Jurkat, Clone E6-1 (cell line): ENCODE data around the gene CDKL4. TPM values are rescaled to one million over a fixed set of nuclear protein-coding genes. Genes with fewer than 3 reads are reported as not detected.
"Not testable (repeated sequence)": the region's sequence is repeated elsewhere in the genome, so short reads cannot be mapped to it uniquely, and the experiment has no call there.

ENCODE experiments used
- DNase-seq: peaks from one replicate; pipeline ENCODE4 v3.0.0-alpha.2; 2011; ENCODE audit warnings: low read depth, low spot score
- H3K4me3 ChIP-seq: 2 replicates; pipeline ENCODE4 v1.5.1; 2011; ENCODE audit warnings: mild to moderate bottlenecking, low read length, control low read depth, moderate library complexity
- polyA plus RNA-seq: library from polyadenylated mRNA; unstranded; fragments of >200 nt; gene quantifications from one replicate; pipeline ENCODE4 v1.2.1, GENCODE V29; 2012; ENCODE audit warnings: missing spikeins; ENCODE audit not compliant: insufficient read length, insufficient read depth

Gene CDKL4
- not detected for polyA plus RNA-seq

- peak within 1 kb of the TSS; percentile 42 for H3K4me3 ChIP-seq
- no peak for DNase-seq
Measured at GRCh38 chr2:39243469-39244123, at the start of gene CDKL4. CDKL4 (minus strand) TSS chr2:39243970.

GRCh38 chr2:39290433-39290832 is 46.7 kb upstream of the CDKL4 start:
- H3K4me3 ChIP-seq = no peak overlapping the region
- no peak for DNase-seq

- no peak overlapping the region for H3K4me3 ChIP-seq
- no peak for DNase-seq
Measured at GRCh38 chr2:39289609-39290008, 45.8 kb upstream of the CDKL4 start.

GRCh38 chr2:39283561-39283960 is 39.8 kb upstream of the CDKL4 start:
- no peak overlapping the region for H3K4me3 ChIP-seq
- no peak for DNase-seq

- DNase-seq = no peak
- no peak overlapping the region for H3K4me3 ChIP-seq
Measured at GRCh38 chr2:39281391-39281790, 37.6 kb upstream of the CDKL4 start.

- no peak overlapping the region for H3K4me3 ChIP-seq
- no peak for DNase-seq
Measured at GRCh38 chr2:39275016-39275415, 31.2 kb upstream of the CDKL4 start.

- no peak overlapping the region for H3K4me3 ChIP-seq
- DNase-seq = no peak
Measured at GRCh38 chr2:39269941-39270340, 26.2 kb upstream of the CDKL4 start.

GRCh38 chr2:39266916-39267434 is 23.2 kb upstream of the CDKL4 start:
- no peak for DNase-seq
- no peak overlapping the region for H3K4me3 ChIP-seq

GRCh38 chr2:39266139-39266805 is 22.5 kb upstream of the CDKL4 start:
- H3K4me3 ChIP-seq = no peak overlapping the region
- DNase-seq = peak; percentile 18

- no peak for DNase-seq
- no peak overlapping the region for H3K4me3 ChIP-seq
Measured at GRCh38 chr2:39265315-39265714, 21.5 kb upstream of the CDKL4 start.

GRCh38 chr2:39264733-39265132 is 21.0 kb upstream of the CDKL4 start:
- H3K4me3 ChIP-seq = no peak overlapping the region

GRCh38 chr2:39260087-39260486 is 16.3 kb upstream of the CDKL4 start:
- DNase-seq = no peak
- H3K4me3 ChIP-seq = no peak overlapping the region

More at GRCh38 chr2:39264733-39265132, 21.0 kb upstream of the CDKL4 start:
- no peak for DNase-seq

- no peak overlapping the region for H3K4me3 ChIP-seq
- no peak for DNase-seq
Measured at GRCh38 chr2:39256040-39256439, 12.3 kb upstream of the CDKL4 start.

GRCh38 chr2:39252888-39253518 is 9.2 kb upstream of the CDKL4 start:
- H3K4me3 ChIP-seq = no peak overlapping the region
- no peak for DNase-seq

- no peak overlapping the region for H3K4me3 ChIP-seq
- DNase-seq = no peak
Measured at GRCh38 chr2:39247512-39248043, 3.8 kb upstream of the CDKL4 start.

GRCh38 chr2:39246382-39246980 is 2.7 kb upstream of the CDKL4 start:
- no peak for DNase-seq
- H3K4me3 ChIP-seq = no peak overlapping the region

GRCh38 chr2:39244963-39245625 is 1.3 kb upstream of the CDKL4 start:
- peak overlapping the region; percentile 42 for H3K4me3 ChIP-seq
- peak; percentile 67 for DNase-seq

- H3K4me3 ChIP-seq = peak overlapping the region; percentile 42
- not testable (repeated sequence) for DNase-seq
Measured at GRCh38 chr2:39244241-39244862, 582 bp upstream of the CDKL4 start.

- no peak overlapping the region for H3K4me3 ChIP-seq
- no peak for DNase-seq
Measured at GRCh38 chr2:39241588-39241987, 2.2 kb downstream of the CDKL4 start.
